ENCODE results near the gene TIGD1.

DNA sequence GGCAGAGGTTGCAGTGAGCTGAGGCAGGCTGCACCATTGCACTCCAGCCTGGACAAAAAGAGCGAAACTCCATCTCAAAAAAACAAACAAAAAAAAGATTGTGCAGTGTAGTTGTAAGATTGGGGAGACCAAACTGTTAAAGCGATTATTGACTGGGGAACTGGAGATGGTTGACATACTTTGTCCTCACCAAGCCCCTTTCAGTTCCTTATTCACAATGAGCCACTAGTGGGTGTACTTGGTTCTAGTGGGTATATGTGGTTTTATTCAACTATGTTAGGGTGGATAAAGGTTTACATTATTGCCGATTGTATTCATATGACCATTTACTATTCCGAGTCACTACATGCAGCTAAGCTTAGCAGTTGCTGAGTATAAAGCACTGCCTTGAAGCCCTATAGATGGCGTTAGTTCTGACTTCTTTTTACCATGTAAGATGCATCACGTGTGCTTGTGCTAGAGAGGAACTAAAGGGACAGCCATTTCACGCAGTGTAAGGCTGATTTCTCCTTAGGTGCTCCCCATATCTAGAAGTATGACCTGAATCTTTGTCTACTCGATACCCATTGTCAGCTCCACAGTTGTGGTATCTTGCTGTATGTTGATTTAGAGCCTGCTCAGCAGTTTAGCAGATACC is 12.3 kb upstream of the TIGD1 start:
- TF ChIP-seq, protein P1, sequence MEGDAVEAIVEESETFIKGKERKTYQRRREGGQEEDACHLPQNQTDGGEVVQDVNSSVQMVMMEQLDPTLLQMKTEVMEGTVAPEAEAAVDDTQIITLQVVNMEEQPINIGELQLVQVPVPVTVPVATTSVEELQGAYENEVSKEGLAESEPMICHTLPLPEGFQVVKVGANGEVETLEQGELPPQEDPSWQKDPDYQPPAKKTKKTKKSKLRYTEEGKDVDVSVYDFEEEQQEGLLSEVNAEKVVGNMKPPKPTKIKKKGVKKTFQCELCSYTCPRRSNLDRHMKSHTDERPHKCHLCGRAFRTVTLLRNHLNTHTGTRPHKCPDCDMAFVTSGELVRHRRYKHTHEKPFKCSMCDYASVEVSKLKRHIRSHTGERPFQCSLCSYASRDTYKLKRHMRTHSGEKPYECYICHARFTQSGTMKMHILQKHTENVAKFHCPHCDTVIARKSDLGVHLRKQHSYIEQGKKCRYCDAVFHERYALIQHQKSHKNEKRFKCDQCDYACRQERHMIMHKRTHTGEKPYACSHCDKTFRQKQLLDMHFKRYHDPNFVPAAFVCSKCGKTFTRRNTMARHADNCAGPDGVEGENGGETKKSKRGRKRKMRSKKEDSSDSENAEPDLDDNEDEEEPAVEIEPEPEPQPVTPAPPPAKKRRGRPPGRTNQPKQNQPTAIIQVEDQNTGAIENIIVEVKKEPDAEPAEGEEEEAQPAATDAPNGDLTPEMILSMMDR (IDR thresholded peaks at IDR 0.05) = no peak
- TF ChIP-seq POLR2A (IDR thresholded peaks at IDR 0.05) (no peak), EP300 (IDR thresholded peaks at IDR 0.05) (no peak)
